Ishikawa (cell line): Measurements from ENCODE around the gene CFAP221.

Experiments
- CEBPB ChIP-seq: IDR thresholded peaks from 2 replicates; pipeline ENCODE4 v1.6.1; 2012
- CREB1 ChIP-seq: IDR thresholded peaks from 2 replicates; pipeline ENCODE4 v1.6.1; 2012; ENCODE audit warnings: low read depth
- EGR1 ChIP-seq: IDR thresholded peaks from 2 replicates; pipeline ENCODE4 v1.6.1; 2012
- EP300 ChIP-seq: IDR thresholded peaks from 2 replicates; pipeline ENCODE4 v1.6.1; 2012; ENCODE audit warnings: borderline replicate concordance
- FOXM1 ChIP-seq: IDR thresholded peaks from 2 replicates; pipeline ENCODE4 v1.6.1; 2012; ENCODE audit warnings: low read depth, borderline replicate concordance
- MAX ChIP-seq: IDR thresholded peaks from 2 replicates; pipeline ENCODE4 v1.6.1; 2012
- NFIC ChIP-seq: IDR thresholded peaks from 2 replicates; pipeline ENCODE4 v1.6.1; 2012
- RAD21 ChIP-seq: IDR thresholded peaks from 2 replicates; pipeline ENCODE4 v1.6.1; 2012; ENCODE audit warnings: low read depth
- REST ChIP-seq: IDR thresholded peaks from 2 replicates; pipeline ENCODE4 v1.6.1; 2012; ENCODE audit warnings: low read depth, mild to moderate bottlenecking
- TAF1 ChIP-seq: IDR thresholded peaks from 2 replicates; pipeline ENCODE4 v1.6.1; 2012; ENCODE audit warnings: low read depth, mild to moderate bottlenecking
- TCF12 ChIP-seq: IDR thresholded peaks from 2 replicates; pipeline ENCODE4 v1.6.1; 2012; ENCODE audit warnings: low read depth
- TEAD4 ChIP-seq: IDR thresholded peaks from 2 replicates; pipeline ENCODE4 v1.6.1; 2012
- USF1 ChIP-seq: IDR thresholded peaks from 2 replicates; pipeline ENCODE4 v1.6.1; 2012
- YY1 ChIP-seq: IDR thresholded peaks from 2 replicates; pipeline ENCODE4 v1.6.1; 2012; ENCODE audit warnings: low read depth
- ZBTB7A ChIP-seq: IDR thresholded peaks from 2 replicates; pipeline ENCODE4 v1.6.1; 2012; ENCODE audit warnings: low read depth

CFAP221 gene

GRCh38 chr2:119629323-119629825 lies 85.1 kb downstream of the CFAP221 start:
- no peak for TF ChIP-seq NFIC
- TF ChIP-seq USF1: no peak
- TF ChIP-seq CEBPB: no peak
- TF ChIP-seq EGR1: no peak
- no peak for TF ChIP-seq TCF12
- TF ChIP-seq TEAD4: no peak
- TF ChIP-seq YY1: no peak
- no peak for TF ChIP-seq REST
- no peak for TF ChIP-seq TAF1
- TF ChIP-seq MAX: no peak
- no peak for TF ChIP-seq ZBTB7A
- no peak for TF ChIP-seq EP300
- no peak for TF ChIP-seq CREB1

- TF ChIP-seq TEAD4 (no peak), USF1 (no peak)
Observed at GRCh38 chr2:119630121-119630520, 85.9 kb downstream of the CFAP221 start.

- no peak for TF ChIP-seq ZBTB7A
- no peak for TF ChIP-seq NFIC
- no peak for TF ChIP-seq EP300
- no peak for TF ChIP-seq REST
- no peak for TF ChIP-seq TEAD4
- TF ChIP-seq YY1: no peak
- TF ChIP-seq TAF1: no peak
- no peak for TF ChIP-seq TCF12
- no peak for TF ChIP-seq USF1
- no peak for TF ChIP-seq MAX
- TF ChIP-seq RAD21: no peak
- TF ChIP-seq CREB1: no peak
- no peak for TF ChIP-seq CEBPB
- TF ChIP-seq EGR1: no peak
- no peak for TF ChIP-seq FOXM1
Observed at GRCh38 chr2:119637371-119637770, 93.1 kb downstream of the CFAP221 start.

- TF ChIP-seq NFIC: no peak
- no peak for TF ChIP-seq FOXM1
- no peak for TF ChIP-seq EGR1
- TF ChIP-seq TAF1: no peak
- no peak for TF ChIP-seq MAX
- TF ChIP-seq USF1: no peak
Observed at GRCh38 chr2:119638246-119638645, 94.0 kb downstream of the CFAP221 start.

- TF ChIP-seq EGR1 (no peak), ZBTB7A (no peak), TAF1 (no peak)
Observed at GRCh38 chr2:119638685-119639554, 94.7 kb downstream of the CFAP221 start.
